Measurements from ENCODE around the gene TIA1. TPM values are rescaled to one million over a fixed set of nuclear protein-coding genes. Genes with fewer than 3 reads are reported as not detected.
"Not testable (repeated sequence)": the region's sequence is repeated elsewhere in the genome, so short reads cannot be mapped to it uniquely, and the experiment has no call there.

The TIA1 gene
- total RNA-seq, 1 donor from 2014 or later, result 49.1 TPM

- intact Hi-C loops (cut with DNase I), result not testable (repeated sequence)
Observed at GRCh38 chr2:70187170-70187569, 61.3 kb downstream of the TIA1 start.

DNA sequence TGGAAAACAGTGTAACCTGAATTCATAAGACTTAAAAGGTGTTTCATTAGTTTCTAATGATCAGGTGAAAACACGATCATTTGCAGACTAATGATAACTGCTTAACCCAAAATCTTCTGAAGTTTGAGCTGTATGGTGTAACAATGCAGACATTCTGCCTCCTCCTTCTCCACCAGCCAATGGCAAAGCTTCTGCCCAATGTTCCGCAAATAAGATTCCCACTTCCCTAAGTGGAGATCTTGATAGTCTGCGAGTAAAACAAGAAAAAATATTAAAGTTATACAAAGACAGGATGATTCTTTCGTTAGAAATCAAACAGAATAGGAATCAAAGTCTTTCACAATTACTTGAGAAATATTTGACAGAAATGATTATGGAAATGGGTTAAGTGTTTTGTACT, 65.7 kb downstream of the TIA1 start:
- intact Hi-C loops (cut with DNase I), result no loop called here
- no peak for DNase-seq (ENCODE audit: missing footprints)

More at GRCh38 chr2:70187170-70187569, 61.3 kb downstream of the TIA1 start:
- ATAC-seq; DNase-seq (ENCODE audit: missing footprints): not testable (repeated sequence)

DNA sequence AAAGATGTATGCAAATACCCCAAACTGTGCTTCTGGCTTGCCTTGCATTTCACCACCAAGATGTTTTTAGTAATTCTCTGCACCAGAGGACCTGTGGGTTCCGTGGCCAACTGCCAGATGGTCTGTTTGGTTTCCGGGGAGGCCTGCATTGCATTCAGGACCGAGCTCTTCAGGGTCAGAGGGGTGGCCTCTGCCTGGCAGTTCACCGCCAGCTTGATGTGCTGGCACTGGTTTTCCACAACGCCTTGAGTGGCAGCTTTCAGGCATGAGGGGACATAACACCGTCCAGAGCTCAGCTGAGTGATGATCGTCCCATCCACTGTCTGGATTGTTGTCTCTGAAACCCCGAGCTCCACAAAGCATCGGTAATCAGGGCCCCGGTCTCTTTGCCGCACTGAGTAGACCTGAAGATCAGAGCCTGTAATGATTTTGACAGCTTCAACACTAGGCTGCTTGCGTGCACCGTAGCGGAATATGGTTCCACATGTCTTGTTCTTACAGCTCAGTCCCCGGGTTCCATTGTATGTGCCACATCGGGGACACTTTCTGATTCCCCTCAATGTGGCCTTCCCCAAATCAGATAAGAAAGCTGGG, 67.0 kb downstream of the TIA1 start:
- no peak for ATAC-seq
- intact Hi-C loops (cut with DNase I), result no loop called here
- DNase-seq (ENCODE audit: missing footprints), result no peak

More for the DNA sequence above, 65.7 kb downstream of the TIA1 start:
- ATAC-seq, result no peak

DNA sequence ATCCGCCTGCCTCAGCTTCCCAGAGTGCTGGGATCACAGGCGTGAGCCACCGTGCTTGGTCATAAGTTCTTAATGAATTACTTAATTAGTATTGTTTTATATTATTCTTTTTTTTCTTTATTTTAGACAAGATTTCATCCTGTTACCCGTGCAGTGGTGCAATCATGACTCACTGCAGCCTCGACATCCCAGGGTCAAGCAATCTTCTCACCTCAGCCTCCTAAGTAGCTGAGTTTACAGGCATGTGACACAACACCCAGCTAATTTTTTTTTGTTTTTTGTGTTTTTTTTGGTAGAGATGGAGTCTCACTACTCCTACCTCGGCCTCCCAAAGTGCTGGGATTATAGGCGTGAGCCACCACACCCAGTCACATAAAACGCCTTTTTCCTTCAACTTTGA, 74.9 kb downstream of the TIA1 start:
- intact Hi-C loops (cut with DNase I), result no loop called here

GRCh38 chr2:70169654-70170245, 78.7 kb downstream of the TIA1 start:
- intact Hi-C loops (cut with DNase I); ATAC-seq; DNase-seq (ENCODE audit: missing footprints): not testable (repeated sequence)

More for the DNA sequence above, 74.9 kb downstream of the TIA1 start:
- ATAC-seq, result no peak
- no peak for DNase-seq (ENCODE audit: missing footprints)

GRCh38 chr2:70161069-70161534, 87.3 kb downstream of the TIA1 start:
- DNase-seq (ENCODE audit: missing footprints), result no peak
- no peak for ATAC-seq
- intact Hi-C loops (cut with DNase I), result no loop called here

GRCh38 chr2:70160545-70160944, 87.9 kb downstream of the TIA1 start:
- ATAC-seq, result no peak
- no peak for DNase-seq (ENCODE audit: missing footprints)
- intact Hi-C loops (cut with DNase I), result no loop called here

Small RNA genes within 50 kb of the gene (microRNA-seq; reads per million reads assigned to microRNA genes)
- gene MIR1285-2, result not detected

Other genes starting within 250 kb of the TIA1 start
- gene PCBP1, start 161.2 kb downstream of the TIA1 start, total RNA-seq, result 203 TPM
- gene C2orf42, start 57.6 kb downstream of the TIA1 start, total RNA-seq, result 14.1 TPM
- gene PCYOX1, start 9.5 kb upstream of the TIA1 start, total RNA-seq, result 104 TPM
- gene SNRPG, start 45.1 kb upstream of the TIA1 start, total RNA-seq, result 159 TPM
- 26.0 TPM for gene FAM136A, start 53.4 kb upstream of the TIA1 start, total RNA-seq